OCI-LY1 (cell line): Measurements from ENCODE around the gene HMGB1.

Source experiments
- H2AFZ ChIP-seq: fragments of 200-600 bp; sonication (generic), shearing (Covaris generic); 2 replicates; pipeline ENCODE4 v1.6.0; 2014; ENCODE audit warnings: antibody characterized with exemption, mild to moderate bottlenecking, low read length
- H3F3A ChIP-seq: fragments of 200-600 bp; sonication (generic), shearing (Covaris generic); 2 replicates; pipeline ENCODE4 v1.6.0; 2014; ENCODE audit warnings: mild to moderate bottlenecking, antibody characterized with exemption, low read length, moderate library complexity; ENCODE audit not compliant: insufficient read depth
- H3K27ac ChIP-seq: fragments of 200-600 bp; sonication (generic); 2 replicates; pipeline ENCODE4 v1.5.1; 2014; ENCODE audit warnings: low read length, mixed run types, mild to moderate bottlenecking, low read depth; ENCODE audit not compliant: poor library complexity, severe bottlenecking
- H3K27me3 ChIP-seq: fragments of 200-600 bp; sonication (generic); 2 replicates; pipeline ENCODE4 v1.6.0; 2014; ENCODE audit warnings: antibody characterized with exemption, mild to moderate bottlenecking, low read length, moderate library complexity; ENCODE audit not compliant: insufficient read depth
- H3K36me3 ChIP-seq: fragments of 200-600 bp; sonication (generic); 2 replicates; pipeline ENCODE4 v1.6.1; 2014; ENCODE audit warnings: mild to moderate bottlenecking, antibody characterized with exemption, low read length, moderate library complexity, mixed read lengths; ENCODE audit not compliant: insufficient read depth
- H3K4me1 ChIP-seq: fragments of 200-600 bp; sonication (generic); 2 replicates; pipeline ENCODE4 v1.5.1; 2014; ENCODE audit warnings: mild to moderate bottlenecking, low read length, moderate library complexity; ENCODE audit not compliant: insufficient read depth, severe bottlenecking
- H3K4me2 ChIP-seq: fragments of 200-600 bp; sonication (generic), shearing (Covaris generic); 2 replicates; pipeline ENCODE4 v1.6.1; 2014; ENCODE audit warnings: low read length
- H3K4me3 ChIP-seq: fragments of 200-600 bp; sonication (generic); 2 replicates; pipeline ENCODE4 v1.5.1; 2014; ENCODE audit warnings: low read length, low read depth, mild to moderate bottlenecking, mixed read lengths; ENCODE audit not compliant: poor library complexity, severe bottlenecking
- H3K79me2 ChIP-seq: fragments of 200-600 bp; shearing (Covaris generic); 2 replicates; pipeline ENCODE4 v1.6.1; 2016; ENCODE audit warnings: mixed run types, low read length, mixed read lengths; ENCODE audit not compliant: insufficient read depth
- H3K9ac ChIP-seq: fragments of 200-600 bp; sonication (generic), shearing (Covaris generic); 2 replicates; pipeline ENCODE4 v1.6.1; 2014; ENCODE audit warnings: mild to moderate bottlenecking, low read length, mixed read lengths
- H3K9me2 ChIP-seq: fragments of 200-600 bp; sonication (generic), shearing (Covaris generic); 2 replicates; pipeline ENCODE4 v1.6.1; 2014; ENCODE audit warnings: low read depth, mild to moderate bottlenecking, low read length, mixed read lengths
- H3K9me3 ChIP-seq: fragments of 200-600 bp; shearing (Covaris generic); 2 replicates; pipeline ENCODE4 v1.6.1; 2014; ENCODE audit warnings: low read length, mixed read lengths
- H4K20me1 ChIP-seq: fragments of 200-600 bp; sonication (generic), shearing (Covaris generic); 2 replicates; pipeline ENCODE4 v1.6.0; 2016; ENCODE audit warnings: mild to moderate bottlenecking, low read length; ENCODE audit not compliant: insufficient read depth
- EZH2 ChIP-seq: fragments of 200-600 bp; sonication (generic), shearing (Covaris generic); IDR thresholded peaks from 2 replicates; pipeline ENCODE4 v1.8.0; 2017; ENCODE audit warnings: borderline replicate concordance, mixed run types, mild to moderate bottlenecking, antibody characterized with exemption, low read length, moderate library complexity, mixed read lengths
- TF ChIP-seq, protein P1 (sequence below): fragments of 200-600 bp; sonication (generic), shearing (Covaris generic); IDR thresholded peaks from 2 replicates; pipeline ENCODE4 v1.5.1; 2017; ENCODE audit warnings: mild to moderate bottlenecking, antibody characterized with exemption, low read length, moderate library complexity, mixed read lengths

The HMGB1 gene

DNA sequence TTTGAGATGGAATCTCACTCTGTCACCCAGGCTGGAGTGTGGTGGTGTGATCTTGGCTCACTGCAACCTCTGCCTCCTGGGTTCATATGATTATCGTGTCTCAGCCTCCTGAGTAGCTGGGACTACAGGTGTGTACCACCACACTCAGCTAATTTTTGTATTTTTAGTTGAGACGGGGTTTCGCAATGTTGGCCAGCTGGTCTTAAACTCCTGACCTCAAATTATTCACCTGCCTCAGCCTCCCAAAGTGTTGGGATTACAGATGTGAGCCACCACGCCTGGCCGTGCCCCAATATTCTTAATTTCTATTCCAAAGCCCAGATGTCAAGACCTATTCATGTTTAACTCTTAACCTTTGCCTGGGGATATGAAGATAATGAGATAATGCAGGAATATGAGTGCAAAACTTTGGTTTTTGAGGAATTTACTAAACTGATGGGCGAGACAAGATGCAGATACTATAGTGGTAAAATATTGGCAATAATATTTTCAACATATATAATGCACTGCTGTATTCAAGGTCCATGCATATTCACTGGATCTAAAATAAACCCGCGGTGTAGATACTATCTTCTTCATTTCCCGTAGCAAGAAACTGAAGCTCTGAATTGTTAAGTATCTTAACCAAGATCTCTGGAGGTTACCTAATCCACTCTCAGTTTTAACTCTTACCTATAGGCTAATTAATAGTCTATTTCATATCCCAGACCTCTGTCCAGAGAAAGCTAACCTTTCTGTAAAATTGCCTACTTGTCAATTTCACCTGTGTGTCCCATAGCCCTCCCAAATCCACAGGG lies 43.7 kb upstream of the HMGB1 start:
- Histone ChIP-seq H3K27ac (no peak overlapping the region), H3K79me2 (no peaks in the 10 kb centered on the region), H3K4me1 (no peaks in the 10 kb centered on the region), H3K9me3 (no peaks in the 10 kb centered on the region), H3K27me3 (no peaks in the 10 kb centered on the region), H3K9ac (no peak overlapping the region), H3K4me2 (no peak overlapping the region), H3K9me2 (no peaks in the 10 kb centered on the region), H3K4me3 (no peak overlapping the region), H4K20me1 (no peaks in the 10 kb centered on the region), H2AFZ (no peak overlapping the region), H3K36me3 (no peaks in the 10 kb centered on the region), H3F3A (no peaks in the 10 kb centered on the region)
- TF ChIP-seq, protein P1, sequence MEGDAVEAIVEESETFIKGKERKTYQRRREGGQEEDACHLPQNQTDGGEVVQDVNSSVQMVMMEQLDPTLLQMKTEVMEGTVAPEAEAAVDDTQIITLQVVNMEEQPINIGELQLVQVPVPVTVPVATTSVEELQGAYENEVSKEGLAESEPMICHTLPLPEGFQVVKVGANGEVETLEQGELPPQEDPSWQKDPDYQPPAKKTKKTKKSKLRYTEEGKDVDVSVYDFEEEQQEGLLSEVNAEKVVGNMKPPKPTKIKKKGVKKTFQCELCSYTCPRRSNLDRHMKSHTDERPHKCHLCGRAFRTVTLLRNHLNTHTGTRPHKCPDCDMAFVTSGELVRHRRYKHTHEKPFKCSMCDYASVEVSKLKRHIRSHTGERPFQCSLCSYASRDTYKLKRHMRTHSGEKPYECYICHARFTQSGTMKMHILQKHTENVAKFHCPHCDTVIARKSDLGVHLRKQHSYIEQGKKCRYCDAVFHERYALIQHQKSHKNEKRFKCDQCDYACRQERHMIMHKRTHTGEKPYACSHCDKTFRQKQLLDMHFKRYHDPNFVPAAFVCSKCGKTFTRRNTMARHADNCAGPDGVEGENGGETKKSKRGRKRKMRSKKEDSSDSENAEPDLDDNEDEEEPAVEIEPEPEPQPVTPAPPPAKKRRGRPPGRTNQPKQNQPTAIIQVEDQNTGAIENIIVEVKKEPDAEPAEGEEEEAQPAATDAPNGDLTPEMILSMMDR: no peak
- no peak for TF ChIP-seq EZH2

DNA sequence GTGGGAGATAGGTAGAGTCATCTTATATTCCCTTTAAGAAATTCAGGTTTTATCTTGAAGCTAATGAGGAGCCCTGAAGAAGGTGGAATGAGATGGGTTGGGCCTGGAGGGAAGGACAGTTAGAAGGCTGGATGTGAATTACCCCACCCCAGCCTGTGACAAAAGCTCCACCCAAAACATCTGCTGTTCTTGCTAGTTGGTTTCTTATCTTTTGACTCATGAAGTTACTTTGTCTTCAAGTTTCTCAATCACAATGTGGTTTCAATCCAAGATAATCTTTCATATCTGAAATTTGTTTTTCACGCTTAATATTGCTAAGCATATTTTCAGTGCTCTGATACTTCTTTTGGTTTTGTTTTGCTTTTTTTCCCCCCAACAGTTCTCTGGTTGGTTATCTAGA lies 38.3 kb upstream of the HMGB1 start:
- H2AFZ ChIP-seq: no peak overlapping the region
- no peaks in the 10 kb centered on the region for H3F3A ChIP-seq
- H3K4me3 ChIP-seq: no peak overlapping the region
- no peak overlapping the region for H3K27ac ChIP-seq
- H3K9ac ChIP-seq: no peak overlapping the region
- H3K36me3 ChIP-seq: no peaks in the 10 kb centered on the region
- no peak overlapping the region for H3K4me2 ChIP-seq
- H3K4me1 ChIP-seq: no peaks in the 10 kb centered on the region
- H3K9me2 ChIP-seq: no peaks in the 10 kb centered on the region
- H3K9me3 ChIP-seq: no peaks in the 10 kb centered on the region
- no peaks in the 10 kb centered on the region for H4K20me1 ChIP-seq
- no peak for TF ChIP-seq EZH2
- TF ChIP-seq, protein P1: no peak
- H3K27me3 ChIP-seq: no peaks in the 10 kb centered on the region
- H3K79me2 ChIP-seq: no peaks in the 10 kb centered on the region

DNA sequence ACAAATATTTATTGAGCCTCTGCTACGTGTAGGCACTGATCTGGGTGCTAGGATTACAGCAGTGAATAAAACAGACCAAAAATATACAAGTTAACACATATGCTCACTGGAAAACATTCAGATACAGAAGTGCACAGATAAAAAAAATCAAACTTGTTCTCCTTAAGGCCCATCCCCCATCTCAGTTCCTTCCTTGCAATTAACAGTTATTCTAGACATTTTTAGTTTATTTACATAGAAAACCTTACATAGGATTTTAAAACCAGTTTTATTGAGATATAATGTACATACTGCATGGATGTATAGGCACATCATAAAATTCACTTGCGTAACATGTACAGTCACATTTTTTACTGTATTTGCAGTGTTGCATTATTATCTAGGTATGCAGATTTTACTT lies 36.5 kb upstream of the HMGB1 start:
- Histone ChIP-seq H3K4me1 (no peaks in the 10 kb centered on the region), H3K9me3 (no peaks in the 10 kb centered on the region), H3K4me3 (no peak overlapping the region), H3K9ac (no peak overlapping the region), H3F3A (no peaks in the 10 kb centered on the region), H3K36me3 (no peaks in the 10 kb centered on the region), H3K79me2 (no peaks in the 10 kb centered on the region), H3K27ac (no peak overlapping the region), H2AFZ (no peak overlapping the region), H3K9me2 (no peaks in the 10 kb centered on the region), H3K27me3 (no peaks in the 10 kb centered on the region), H3K4me2 (no peak overlapping the region), H4K20me1 (no peaks in the 10 kb centered on the region)
- TF ChIP-seq, protein P1: no peak
- TF ChIP-seq EZH2: no peak
